HepG2 (cell line): ENCODE measurements around the gene ADRA2A. TPM values are rescaled to one million over a fixed set of nuclear protein-coding genes. Genes with fewer than 3 reads are reported as not detected.

Source experiments
- ATAC-seq: fragments of 200-7000 bp; cut with Tn5 transposase; 3 replicates; pipeline ENCODE4 v1.9.1; 2020; ENCODE audit warnings: mild to moderate bottlenecking, moderate library complexity
- BruUV-seq: library from RNA; stranded (reverse); fragments of 400-500 nt; replicated peaks from 2 replicates; lab custom pipeline; 2021; lab: Mats Ljungman, UMichigan
- CTCF ChIA-PET: fragments of 300-600 bp; formaldehyde crosslinking; extraction: SDS; loops from one replicate; lab custom pipeline; 2021; ENCODE audit warnings: low total read pairs, inconsistent platforms, low intra/inter-chr PET ratio; lab: Yijun Ruan, JAX
- POLR2A ChIA-PET: fragments of 350-600 bp; sonication (Branson Sonifier 250); formaldehyde crosslinking; loops from one replicate; lab custom pipeline; 2020; ENCODE audit warnings: antibody characterized with exemption, inconsistent platforms; lab: Yijun Ruan, JAX
- DNase-seq: peaks from one replicate; pipeline ENCODE4 v3.0.0-alpha.2; 2015; ENCODE audit warnings: low spot score
- FAIRE-seq: peaks from 3 replicates; lab custom pipeline; 2011; peaks lifted over from hg19 to GRCh38; lab: Jason Lieb, UNC
- H2AFZ ChIP-seq: one replicate; pipeline ENCODE4 v1.6.1; 2011; ENCODE audit warnings: low read length, inconsistent platforms
- H3K27ac ChIP-seq: fragments of 300-600 bp; 3 replicates; pipeline ENCODE4 v1.8.0; 2011; ENCODE audit warnings: mixed run types, mild to moderate bottlenecking, mixed read lengths, low read length, inconsistent platforms; ENCODE audit not compliant: insufficient read depth; ENCODE audit errors: extremely low read length
- H3K27me3 ChIP-seq, 2 experiments: fragments of 200-600 bp in 1 of 2; 2 replicates in 1 of 2; 3 replicates in 1 of 2; pipeline versions ENCODE4 v1.6.0 to v1.8.0; 2011; ENCODE audit warnings: low read length in 2 of 2, mild to moderate bottlenecking in 2 of 2, moderate library complexity in 2 of 2, inconsistent platforms in 1 of 2; ENCODE audit not compliant: insufficient read depth in 2 of 2, control insufficient read depth in 1 of 2
- H3K36me3 ChIP-seq, 2 experiments: fragments of 200-600 bp in 1 of 2; replicated peaks in 1 of 2; 2 replicates in 1 of 2; 3 replicates in 1 of 2; pipeline versions ENCODE4 v1.5.1 to v1.8.0; 2011; ENCODE audit warnings: low read length in 2 of 2, inconsistent platforms in 1 of 2; ENCODE audit not compliant: insufficient read depth in 2 of 2, control insufficient read depth in 1 of 2
- H3K4me1 ChIP-seq: 2 replicates; pipeline ENCODE4 v1.5.1; 2012; ENCODE audit warnings: low read length, inconsistent platforms; ENCODE audit not compliant: insufficient read depth
- H3K4me2 ChIP-seq: 2 replicates; pipeline ENCODE4 v1.6.0; 2011; ENCODE audit warnings: low read depth, low read length, inconsistent platforms
- H3K4me3 ChIP-seq, 3 experiments: fragments of 200-600 bp in 1 of 3; sonication (generic), shearing (Covaris generic) in 1 of 3; replicated peaks in 1 of 3; 2 replicates each; pipeline ENCODE4 v1.5.1; 2011 to 2016; ENCODE audit warnings: low read length in 3 of 3, inconsistent platforms in 2 of 3, low read depth in 2 of 3, mild to moderate bottlenecking in 2 of 3, control low read depth in 1 of 3, mixed read lengths in 1 of 3; ENCODE audit not compliant: insufficient read depth in 1 of 3
- H3K79me2 ChIP-seq: one replicate; pipeline ENCODE4 v1.6.1; 2011; ENCODE audit warnings: low read length, inconsistent platforms; ENCODE audit not compliant: insufficient read depth
- H3K9ac ChIP-seq: 2 replicates; pipeline ENCODE4 v1.6.0; 2011; ENCODE audit warnings: mild to moderate bottlenecking, low read depth, low read length, inconsistent platforms; ENCODE audit not compliant: insufficient read depth
- H3K9me3 ChIP-seq: 2 replicates; pipeline ENCODE4 v1.5.1; 2012; ENCODE audit warnings: mild to moderate bottlenecking, low read length
- H4K20me1 ChIP-seq: 2 replicates; pipeline ENCODE4 v1.6.0; 2011; ENCODE audit warnings: inconsistent platforms, mild to moderate bottlenecking, low read length, moderate library complexity; ENCODE audit not compliant: insufficient read depth
- BATF2 ChIP-seq: sonication (generic); formaldehyde crosslinking; IDR thresholded peaks from 2 replicates; pipeline ENCODE4 v1.8.0; 2022; ENCODE audit warnings: mild to moderate bottlenecking, missing genetic modification reagents, moderate library complexity
- CENPT ChIP-seq: sonication (generic); formaldehyde crosslinking; IDR thresholded peaks from 2 replicates; pipeline ENCODE4 v1.8.0; 2022; ENCODE audit warnings: low read depth, mild to moderate bottlenecking, moderate library complexity, missing genetic modification reagents
- KLF15 ChIP-seq: sonication (generic); formaldehyde crosslinking; IDR thresholded peaks from 2 replicates; pipeline ENCODE4 v1.8.1; 2023; ENCODE audit warnings: borderline replicate concordance, mild to moderate bottlenecking, inconsistent platforms, missing genetic modification reagents, mixed read lengths
- ZNF362 ChIP-seq: sonication (generic); formaldehyde crosslinking; IDR thresholded peaks from 2 replicates; pipeline ENCODE4 v1.4.0; 2020; ENCODE audit warnings: missing genetic modification reagents, mild to moderate bottlenecking, borderline replicate concordance
- ZSCAN5A ChIP-seq: sonication (generic); formaldehyde crosslinking; IDR thresholded peaks from 2 replicates; pipeline ENCODE4 v1.8.0; 2022; ENCODE audit warnings: mild to moderate bottlenecking, missing genetic modification reagents, borderline replicate concordance
- WGBS: methylation state at CpG from one replicate; pipeline ENCODE4 v1.1.6; 2017; ENCODE audit warnings: low lambda C conversion rate; 5-methylcytosine and 5-hydroxymethylcytosine counted together
- in situ Hi-C: cut with HindIII; loops from 2 replicates; pipeline ENCODE4 v1.10.0; 2017; ENCODE audit warnings: low pct_unique_long_range_greater_than_20kb; ENCODE audit not compliant: extremely low pct_ligation_motif_present
- intact Hi-C: fragments of 100-400 bp; cut with micrococcal nuclease; formaldehyde crosslinking; loops from one replicate; pipeline ENCODE4 v1.10.0; 2022; ENCODE audit not compliant: unreplicated experiment
- polyA plus RNA-seq, 8 experiments: library from polyadenylated mRNA; depleted of rRNA in 3 of 8; stranded (reverse) in 7 of 8; unstranded in 1 of 8; fragments of >200 nt; fragmentation: Illumina TruSeq in 4 of 8; extraction: Trizol in 4 of 8; gene quantifications; 2 replicates each; pipeline versions ENCODE4 v1.2.1 to v1.2.3, GENCODE V29; 2011 to 2016; ENCODE audit warnings: low read depth in 4 of 8, missing spikeins in 1 of 8, mixed read lengths in 1 of 8; ENCODE audit not compliant: insufficient read depth in 1 of 8
- total RNA-seq, 5 experiments: library from RNA; depleted of rRNA; stranded (reverse); fragments of >200 nt; fragmentation: Illumina TruSeq; extraction: Trizol; gene quantifications; 2 replicates each; pipeline ENCODE4 v1.2.3, GENCODE V29; 2016; ENCODE audit warnings: low read depth in 1 of 5

The ADRA2A gene
- total and polyA plus RNA-seq, 2 of the 13 experiments (the other 11 are each of a cell fraction or from before 2014, with no cell fraction given): 0.01 TPM; not detected in 1

GRCh38 chr10:111077785-111078504, 1.1 kb downstream of the ADRA2A start:
- H3K36me3 ChIP-seq: no peaks in the 10 kb centered on the region
- TF ChIP-seq CENPT (CRISPR knock-in tag): no peak
- TF ChIP-seq ZNF362 (CRISPR knock-in tag): no peak
- no peak for TF ChIP-seq ZSCAN5A (CRISPR knock-in tag)
- no peak for TF ChIP-seq KLF15 (CRISPR knock-in tag)
- TF ChIP-seq BATF2: no peak
- ATAC-seq: no peak
- POLR2A ChIA-PET: no interaction called here
- no peaks in the 10 kb centered on the region for H4K20me1 ChIP-seq
- H3K27ac ChIP-seq: no peak overlapping the region
- H3K4me1 ChIP-seq: no peaks in the 10 kb centered on the region
- peaks cover 7 to 23% of the 10 kb centered on the region in 2 experiments for H3K27me3 ChIP-seq
- no peak overlapping the region for H3K9ac ChIP-seq
- no peak overlapping the region for H3K4me3 ChIP-seq
- WGBS: 72% methylated on average over 46 of the region's 78 CpGs
- CTCF ChIA-PET: no interaction called here
- H2AFZ ChIP-seq: no peak overlapping the region
- no peaks in the 10 kb centered on the region for H3K9me3 ChIP-seq
- intact Hi-C loops: no loop called here
- in situ Hi-C loops: loop anchor here (25.0 kb wide), 1 partner anchor 1234 kb away; no protein-coding TSS in a partner anchor
- no TSS peak for BruUV-seq
- H3K79me2 ChIP-seq: no peaks in the 10 kb centered on the region
- FAIRE-seq: no peak
- DNase-seq: no peak
- no peak overlapping the region for H3K4me2 ChIP-seq
